ENCODE data around the gene ENDOV. TPM values are rescaled to one million over a fixed set of nuclear protein-coding genes. Genes with fewer than 3 reads are reported as not detected.

Gene ENDOV
- total and polyA plus RNA-seq, 2 of the 13 experiments (the other 11 are each of a cell fraction or from before 2014, with no cell fraction given): 15.1 to 17.1 TPM

DNA sequence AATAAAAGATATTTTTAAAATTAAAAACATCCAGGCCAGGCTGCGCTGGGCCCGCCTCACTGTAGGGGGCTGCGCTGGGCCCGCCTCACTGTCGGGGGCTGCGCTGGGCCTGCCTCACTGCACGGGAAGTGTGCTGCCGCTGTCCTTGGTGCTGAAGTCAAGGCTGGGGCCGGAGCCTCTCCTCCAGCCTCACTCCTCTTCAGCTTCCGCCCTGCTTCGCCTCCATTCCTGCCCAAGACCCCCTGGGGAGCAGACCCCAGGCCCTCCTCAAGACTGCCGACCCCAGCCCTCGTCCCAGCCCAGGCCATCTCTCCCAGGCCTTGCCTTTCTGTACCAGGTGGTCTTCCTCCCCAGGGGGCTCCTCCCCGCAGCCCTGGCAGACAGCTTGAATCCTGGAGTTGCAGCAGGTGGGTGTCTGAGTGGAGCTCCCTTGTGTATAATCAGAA is 26.2 kb downstream of the ENDOV start (continued):
- TF ChIP-seq RXRB (CRISPR knock-in tag; IDR thresholded peaks at IDR 0.05; ENCODE audit: borderline replicate concordance): peak; percentile 79
- TF ChIP-seq MED1 (CRISPR knock-in tag; IDR thresholded peaks at IDR 0.05): 0 out of 2 replicates have a peak, but pooled peaks have one; percentile 44
- TF ChIP-seq SRSF4 (IDR thresholded peaks at IDR 0.05; ENCODE audit: low read depth, low read length, poor library complexity, severe bottlenecking): no peak
- no peak for TF ChIP-seq SMAD1 (CRISPR knock-in tag; IDR thresholded peaks at IDR 0.05; ENCODE audit: borderline replicate concordance, low read depth)
- 0 out of 2 replicates have a peak, but pooled peaks have one; percentile 56 for TF ChIP-seq KMT2A (CRISPR knock-in tag; IDR thresholded peaks at IDR 0.05)
- TF ChIP-seq, protein P1, sequence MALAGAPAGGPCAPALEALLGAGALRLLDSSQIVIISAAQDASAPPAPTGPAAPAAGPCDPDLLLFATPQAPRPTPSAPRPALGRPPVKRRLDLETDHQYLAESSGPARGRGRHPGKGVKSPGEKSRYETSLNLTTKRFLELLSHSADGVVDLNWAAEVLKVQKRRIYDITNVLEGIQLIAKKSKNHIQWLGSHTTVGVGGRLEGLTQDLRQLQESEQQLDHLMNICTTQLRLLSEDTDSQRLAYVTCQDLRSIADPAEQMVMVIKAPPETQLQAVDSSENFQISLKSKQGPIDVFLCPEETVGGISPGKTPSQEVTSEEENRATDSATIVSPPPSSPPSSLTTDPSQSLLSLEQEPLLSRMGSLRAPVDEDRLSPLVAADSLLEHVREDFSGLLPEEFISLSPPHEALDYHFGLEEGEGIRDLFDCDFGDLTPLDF (CRISPR knock-in tag; IDR thresholded peaks at IDR 0.05): 0 out of 2 replicates have a peak, but pooled peaks have one; percentile 40
- no peak for TF ChIP-seq ZNF670 (CRISPR knock-in tag; IDR thresholded peaks at IDR 0.05; ENCODE audit: borderline replicate concordance)
- no peak for TF ChIP-seq CEBPB (IDR thresholded peaks at IDR 0.05; ENCODE audit: borderline replicate concordance, low read depth, low read length)
- TF ChIP-seq ZFP37 (CRISPR knock-in tag; IDR thresholded peaks at IDR 0.05; ENCODE audit: borderline replicate concordance): peak; percentile 96
- TF ChIP-seq WIZ (CRISPR knock-in tag; IDR thresholded peaks at IDR 0.05): peak; percentile 97
- TF ChIP-seq ZNF776 (CRISPR knock-in tag; IDR thresholded peaks at IDR 0.05): peak; percentile 68; the same call in 1 of the 2 replicates
- no peak for TF ChIP-seq HNF4A (CRISPR knock-in tag; IDR thresholded peaks at IDR 0.05)
- 0 out of 2 replicates have a peak, but pooled peaks have one; percentile 53 for TF ChIP-seq ZNF660 (CRISPR knock-in tag; IDR thresholded peaks at IDR 0.05; ENCODE audit: borderline replicate concordance, low read depth)
- TF ChIP-seq TAF15 (IDR thresholded peaks at IDR 0.05; ENCODE audit: low read depth, low read length, poor library complexity, severe bottlenecking): no peak
- peak; percentile 93 for TF ChIP-seq KDM5B (CRISPR knock-in tag; IDR thresholded peaks at IDR 0.05; ENCODE audit: borderline replicate concordance)
- TF ChIP-seq, protein P2, sequence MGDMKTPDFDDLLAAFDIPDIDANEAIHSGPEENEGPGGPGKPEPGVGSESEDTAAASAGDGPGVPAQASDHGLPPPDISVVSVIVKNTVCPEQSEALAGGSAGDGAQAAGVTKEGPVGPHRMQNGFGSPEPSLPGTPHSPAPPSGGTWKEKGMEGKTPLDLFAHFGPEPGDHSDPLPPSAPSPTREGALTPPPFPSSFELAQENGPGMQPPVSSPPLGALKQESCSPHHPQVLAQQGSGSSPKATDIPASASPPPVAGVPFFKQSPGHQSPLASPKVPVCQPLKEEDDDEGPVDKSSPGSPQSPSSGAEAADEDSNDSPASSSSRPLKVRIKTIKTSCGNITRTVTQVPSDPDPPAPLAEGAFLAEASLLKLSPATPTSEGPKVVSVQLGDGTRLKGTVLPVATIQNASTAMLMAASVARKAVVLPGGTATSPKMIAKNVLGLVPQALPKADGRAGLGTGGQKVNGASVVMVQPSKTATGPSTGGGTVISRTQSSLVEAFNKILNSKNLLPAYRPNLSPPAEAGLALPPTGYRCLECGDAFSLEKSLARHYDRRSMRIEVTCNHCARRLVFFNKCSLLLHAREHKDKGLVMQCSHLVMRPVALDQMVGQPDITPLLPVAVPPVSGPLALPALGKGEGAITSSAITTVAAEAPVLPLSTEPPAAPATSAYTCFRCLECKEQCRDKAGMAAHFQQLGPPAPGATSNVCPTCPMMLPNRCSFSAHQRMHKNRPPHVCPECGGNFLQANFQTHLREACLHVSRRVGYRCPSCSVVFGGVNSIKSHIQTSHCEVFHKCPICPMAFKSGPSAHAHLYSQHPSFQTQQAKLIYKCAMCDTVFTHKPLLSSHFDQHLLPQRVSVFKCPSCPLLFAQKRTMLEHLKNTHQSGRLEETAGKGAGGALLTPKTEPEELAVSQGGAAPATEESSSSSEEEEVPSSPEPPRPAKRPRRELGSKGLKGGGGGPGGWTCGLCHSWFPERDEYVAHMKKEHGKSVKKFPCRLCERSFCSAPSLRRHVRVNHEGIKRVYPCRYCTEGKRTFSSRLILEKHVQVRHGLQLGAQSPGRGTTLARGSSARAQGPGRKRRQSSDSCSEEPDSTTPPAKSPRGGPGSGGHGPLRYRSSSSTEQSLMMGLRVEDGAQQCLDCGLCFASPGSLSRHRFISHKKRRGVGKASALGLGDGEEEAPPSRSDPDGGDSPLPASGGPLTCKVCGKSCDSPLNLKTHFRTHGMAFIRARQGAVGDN (CRISPR knock-in tag; IDR thresholded peaks at IDR 0.05): peak; percentile 58
- TF ChIP-seq ZNF530 (CRISPR knock-in tag; IDR thresholded peaks at IDR 0.05; ENCODE audit: low read depth): 0 out of 2 replicates have a peak, but pooled peaks have one; percentile 67
- TF ChIP-seq TBX2 (CRISPR knock-in tag; IDR thresholded peaks at IDR 0.05; ENCODE audit: borderline replicate concordance): peak; percentile 70
- TF ChIP-seq GABPB1 (CRISPR knock-in tag; IDR thresholded peaks at IDR 0.05): peak; percentile 91
- TF ChIP-seq, protein P3, sequence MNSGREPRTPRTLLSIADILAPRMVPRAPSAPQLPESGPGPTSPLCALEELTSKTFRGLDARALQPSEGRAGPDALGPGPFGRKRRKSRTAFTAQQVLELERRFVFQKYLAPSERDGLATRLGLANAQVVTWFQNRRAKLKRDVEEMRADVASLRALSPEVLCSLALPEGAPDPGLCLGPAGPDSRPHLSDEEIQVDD (CRISPR knock-in tag; IDR thresholded peaks at IDR 0.05; ENCODE audit: borderline replicate concordance): peak; percentile 65; the same call in 1 of the 2 replicates
- TF ChIP-seq, protein P4, sequence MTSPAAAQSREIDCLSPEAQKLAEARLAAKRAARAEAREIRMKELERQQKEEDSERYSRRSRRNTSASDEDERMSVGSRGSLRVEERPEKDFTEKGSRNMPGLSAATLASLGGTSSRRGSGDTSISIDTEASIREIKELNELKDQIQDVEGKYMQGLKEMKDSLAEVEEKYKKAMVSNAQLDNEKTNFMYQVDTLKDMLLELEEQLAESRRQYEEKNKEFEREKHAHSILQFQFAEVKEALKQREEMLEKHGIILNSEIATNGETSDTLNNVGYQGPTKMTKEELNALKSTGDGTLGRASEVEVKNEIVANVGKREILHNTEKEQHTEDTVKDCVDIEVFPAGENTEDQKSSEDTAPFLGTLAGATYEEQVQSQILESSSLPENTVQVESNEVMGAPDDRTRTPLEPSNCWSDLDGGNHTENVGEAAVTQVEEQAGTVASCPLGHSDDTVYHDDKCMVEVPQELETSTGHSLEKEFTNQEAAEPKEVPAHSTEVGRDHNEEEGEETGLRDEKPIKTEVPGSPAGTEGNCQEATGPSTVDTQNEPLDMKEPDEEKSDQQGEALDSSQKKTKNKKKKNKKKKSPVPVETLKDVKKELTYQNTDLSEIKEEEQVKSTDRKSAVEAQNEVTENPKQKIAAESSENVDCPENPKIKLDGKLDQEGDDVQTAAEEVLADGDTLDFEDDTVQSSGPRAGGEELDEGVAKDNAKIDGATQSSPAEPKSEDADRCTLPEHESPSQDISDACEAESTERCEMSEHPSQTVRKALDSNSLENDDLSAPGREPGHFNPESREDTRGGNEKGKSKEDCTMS (CRISPR knock-in tag; conservative IDR thresholded peaks at IDR 0.05): peak; percentile 92
- TF ChIP-seq KAT8 (CRISPR knock-in tag; IDR thresholded peaks at IDR 0.05): peak; percentile 70; the same call in 1 of the 2 replicates
